Glutamatergic neuron (in vitro differentiated cells): Measurements from ENCODE around the gene MYPOP. TPM values are rescaled to one million over a fixed set of nuclear protein-coding genes. Genes with fewer than 3 reads are reported as not detected.
A peak's percentile ranks its signal among the peaks of the same experiment; 100 is the strongest.

Experiments used
- DNase-seq: peaks from one replicate; pipeline ENCODE4 v3.0.0; 2022
- H3K27ac Mint-ChIP-seq: one replicate; pipeline ENCODE4 v1.8.0; 2020; ENCODE audit warnings: mild to moderate bottlenecking, mixed read lengths, inconsistent platforms; ENCODE audit not compliant: unreplicated experiment
- H3K27me3 Mint-ChIP-seq: one replicate; pipeline ENCODE4 v1.8.0; 2020; ENCODE audit warnings: mild to moderate bottlenecking, moderate library complexity, mixed read lengths, inconsistent platforms; ENCODE audit not compliant: unreplicated experiment
- H3K36me3 Mint-ChIP-seq: one replicate; pipeline ENCODE4 v1.8.0; 2020; ENCODE audit warnings: mild to moderate bottlenecking, mixed read lengths, inconsistent platforms; ENCODE audit not compliant: unreplicated experiment
- H3K4me1 Mint-ChIP-seq: one replicate; pipeline ENCODE4 v1.8.0; 2020; ENCODE audit warnings: mild to moderate bottlenecking, low read depth, mixed read lengths, inconsistent platforms; ENCODE audit not compliant: unreplicated experiment
- H3K4me3 Mint-ChIP-seq: one replicate; pipeline ENCODE4 v1.8.0; 2020; ENCODE audit warnings: mild to moderate bottlenecking, mixed read lengths, inconsistent platforms; ENCODE audit not compliant: unreplicated experiment
- H3K9me3 Mint-ChIP-seq: one replicate; pipeline ENCODE4 v1.8.0; 2020; ENCODE audit warnings: mild to moderate bottlenecking, moderate library complexity, mixed read lengths, inconsistent platforms; ENCODE audit not compliant: unreplicated experiment
- CTCF ChIP-seq: fragments of 200-600 bp; sonication (generic); IDR thresholded peaks from one replicate; pipeline ENCODE4 v1.5.0; 2021; ENCODE audit not compliant: partially characterized antibody, unreplicated experiment
- total RNA-seq: library from RNA; stranded (reverse); fragmentation: NEBNext Ultra II Directional; extraction: Animal tissue kit (Norgen Biotek cat#: 25700); gene quantifications from one replicate; pipeline ENCODE4 v1.2.1, GENCODE V29; 2021; ENCODE audit not compliant: unreplicated experiment

Gene MYPOP
- total RNA-seq, 1 donor from 2014 or later, result 7.1 TPM

- peaks cover 6% of the 10 kb centered on the region for H3K9me3 Mint-ChIP-seq
- H3K36me3 Mint-ChIP-seq, result no peaks in the 10 kb centered on the region
- TF ChIP-seq CTCF, result no peak
- no peak for DNase-seq
- H3K27me3 Mint-ChIP-seq, result peaks cover 4% of the 10 kb centered on the region
- no peak overlapping the region for H3K4me3 Mint-ChIP-seq
- peaks cover 4% of the 10 kb centered on the region for H3K4me1 Mint-ChIP-seq
- H3K27ac Mint-ChIP-seq, result no peak overlapping the region
These were observed 26.8 kb upstream of the MYPOP start for GRCh38 chr19:45929247-45929646.

- TF ChIP-seq CTCF, result no peak
- H3K9me3 Mint-ChIP-seq, result peaks cover 6% of the 10 kb centered on the region
- no peak overlapping the region for H3K27ac Mint-ChIP-seq
- no peaks in the 10 kb centered on the region for H3K36me3 Mint-ChIP-seq
- peaks cover 4% of the 10 kb centered on the region for H3K4me1 Mint-ChIP-seq
- DNase-seq, result peak; percentile 95
- H3K4me3 Mint-ChIP-seq, result peak overlapping the region; percentile 44
- H3K27me3 Mint-ChIP-seq, result peaks cover 4% of the 10 kb centered on the region
These were observed 25.3 kb upstream of the MYPOP start for GRCh38 chr19:45927565-45928261.

- DNase-seq, result no peak
- H3K9me3 Mint-ChIP-seq, result peaks cover 4% of the 10 kb centered on the region
- no peak for TF ChIP-seq CTCF
These were observed 22.6 kb upstream of the MYPOP start for GRCh38 chr19:45924891-45925447.

GRCh38 chr19:45922281-45922680, 19.9 kb upstream of the MYPOP start:
- peaks cover 6% of the 10 kb centered on the region for H3K27me3 Mint-ChIP-seq
- H3K4me3 Mint-ChIP-seq, result no peak overlapping the region

More at GRCh38 chr19:45924891-45925447, 22.6 kb upstream of the MYPOP start:
- Mint-ChIP-seq H3K27me3 (peaks cover 6% of the 10 kb centered on the region), H3K27ac (peak overlapping the region; percentile 9), H3K4me1 (peaks cover 5% of the 10 kb centered on the region), H3K4me3 (no peak overlapping the region), H3K36me3 (no peaks in the 10 kb centered on the region)

More at GRCh38 chr19:45922281-45922680, 19.9 kb upstream of the MYPOP start:
- no peaks in the 10 kb centered on the region for H3K36me3 Mint-ChIP-seq
- H3K27ac Mint-ChIP-seq, result no peak overlapping the region
- TF ChIP-seq CTCF, result no peak
- DNase-seq, result no peak
- H3K4me1 Mint-ChIP-seq, result peaks cover 3% of the 10 kb centered on the region
- peaks cover 4% of the 10 kb centered on the region for H3K9me3 Mint-ChIP-seq
